OCI-LY7 (cell line): Measurements from ENCODE around the gene CHL1. TPM values are rescaled to one million over a fixed set of nuclear protein-coding genes. Genes with fewer than 3 reads are reported as not detected.

Source experiments
- BruUV-seq: library from RNA; stranded (reverse); fragments of 400-500 nt; replicated peaks from 2 replicates; lab custom pipeline; 2021; lab: Mats Ljungman, UMichigan
- CTCF ChIA-PET: fragments of 300-600 bp; sonication (Branson Sonifier 250); formaldehyde crosslinking; loops from one replicate; lab custom pipeline; 2022; ENCODE audit warnings: antibody characterized with exemption; ENCODE audit not compliant: unreplicated experiment; lab: Charles Lee
- POLR2A ChIA-PET: fragments of 300-600 bp; sonication (Branson Sonifier 250); formaldehyde crosslinking; loops from one replicate; lab custom pipeline; 2022; ENCODE audit warnings: antibody characterized with exemption; lab: Charles Lee
- DNase-seq: peaks from one replicate; pipeline ENCODE4 v3.0.0-alpha.2; 2015; ENCODE audit warnings: low spot score
- H2AFZ ChIP-seq: fragments of 200-600 bp; sonication (generic), shearing (Covaris generic); 2 replicates; pipeline ENCODE4 v1.6.1; 2014; ENCODE audit warnings: mild to moderate bottlenecking, antibody characterized with exemption, low read length, moderate library complexity
- H3K27ac ChIP-seq: fragments of 200-600 bp; sonication (generic); 2 replicates; pipeline ENCODE4 v1.5.1; 2014; ENCODE audit warnings: mixed run types, low read depth, mild to moderate bottlenecking, moderate library complexity, low read length, inconsistent platforms; ENCODE audit not compliant: poor library complexity, severe bottlenecking
- H3K36me3 ChIP-seq: fragments of 200-600 bp; sonication (generic); 2 replicates; pipeline ENCODE4 v1.6.1; 2014; ENCODE audit warnings: mild to moderate bottlenecking, antibody characterized with exemption, low read length, moderate library complexity, mixed read lengths; ENCODE audit not compliant: insufficient read depth
- H3K4me1 ChIP-seq: fragments of 200-600 bp; sonication (generic); 2 replicates; pipeline ENCODE4 v1.5.1; 2014; ENCODE audit warnings: mild to moderate bottlenecking, low read length; ENCODE audit not compliant: insufficient read depth, poor library complexity, severe bottlenecking
- H3K4me2 ChIP-seq: fragments of 200-600 bp; sonication (generic); 2 replicates; pipeline ENCODE4 v1.6.1; 2014; ENCODE audit warnings: mild to moderate bottlenecking, low read length
- H3K4me3 ChIP-seq: fragments of 200-600 bp; sonication (generic); 2 replicates; pipeline ENCODE4 v1.5.1; 2014; ENCODE audit warnings: mild to moderate bottlenecking, low read depth, low read length; ENCODE audit not compliant: poor library complexity, severe bottlenecking
- H3K79me2 ChIP-seq: fragments of 200-600 bp; sonication (generic); 2 replicates; pipeline ENCODE4 v1.6.1; 2016; ENCODE audit warnings: low read depth, mild to moderate bottlenecking, low read length, moderate library complexity, mixed read lengths; ENCODE audit not compliant: insufficient read depth
- H3K9me2 ChIP-seq: fragments of 200-600 bp; sonication (generic); 2 replicates; pipeline ENCODE4 v1.6.1; 2016; ENCODE audit warnings: mild to moderate bottlenecking, low read length, mixed read lengths; ENCODE audit not compliant: insufficient read depth
- H3K9me3 ChIP-seq: fragments of 200-600 bp; sonication (generic); 2 replicates; pipeline ENCODE4 v1.6.1; 2014; ENCODE audit warnings: mild to moderate bottlenecking, mixed run types, low read length, mixed read lengths
- H4K20me1 ChIP-seq: fragments of 200-600 bp; sonication (generic); 2 replicates; pipeline ENCODE4 v1.6.1; 2014; ENCODE audit warnings: mild to moderate bottlenecking, antibody characterized with exemption, low read length, moderate library complexity, mixed read lengths; ENCODE audit not compliant: insufficient read depth
- EZH2phosphoT487 ChIP-seq: fragments of 200-600 bp; sonication (generic); IDR thresholded peaks from 2 replicates; pipeline ENCODE4 v1.6.1; 2018; ENCODE audit warnings: low read depth, borderline replicate concordance, mild to moderate bottlenecking, mixed run types, antibody characterized with exemption, low read length, moderate library complexity, mixed read lengths
- intact Hi-C: fragments of 100-400 bp; cut with micrococcal nuclease; formaldehyde crosslinking; loops from one replicate; pipeline ENCODE4 v1.10.0; 2022; ENCODE audit not compliant: unreplicated experiment
- total RNA-seq, 2 experiments: library from RNA; depleted of rRNA in 1 of 2; stranded (reverse); fragments of >200 nt in 1 of 2; shearing (Covaris generic) in 1 of 2; gene quantifications; 2 replicates each; pipeline ENCODE4 v1.2.3, GENCODE V29; 2014 to 2022
- TF ChIP-seq, protein P1 (sequence below): fragments of 200-600 bp; sonication (generic); conservative IDR thresholded peaks from 2 replicates; pipeline ENCODE4 v1.5.1; 2014; ENCODE audit warnings: mild to moderate bottlenecking, antibody characterized with exemption, low read length, moderate library complexity, mixed read lengths

CHL1 gene
- total RNA-seq, 2 experiments from 2014 or later: 0.51 TPM; not detected in 1

DNA sequence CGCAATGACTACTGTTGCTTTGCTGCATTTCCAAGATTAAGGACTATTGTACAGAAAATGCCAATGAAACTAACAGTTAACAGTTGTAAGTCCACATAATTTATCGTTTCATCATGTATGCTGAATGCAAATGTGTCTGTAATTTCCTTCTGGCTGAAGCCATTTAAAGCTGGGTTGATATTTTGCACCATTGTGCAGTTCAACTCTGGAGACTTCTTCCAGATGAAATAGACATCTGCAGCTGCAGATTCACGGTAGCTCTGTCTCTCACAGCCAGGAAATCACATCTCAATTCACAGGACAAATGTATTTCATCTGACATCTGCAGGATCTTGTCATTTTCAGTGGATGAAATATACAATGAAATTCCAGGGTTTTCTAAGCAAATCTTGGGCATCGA lies 145.4 kb downstream of the CHL1 start:
- no TSS peak for BruUV-seq
- Histone ChIP-seq H3K27ac (no peak overlapping the region), H4K20me1 (no peaks in the 10 kb centered on the region), H2AFZ (no peak overlapping the region), H3K4me3 (no peak overlapping the region), H3K36me3 (no peaks in the 10 kb centered on the region), H3K9me3 (no peaks in the 10 kb centered on the region), H3K4me2 (no peak overlapping the region), H3K79me2 (no peaks in the 10 kb centered on the region), H3K9me2 (no peaks in the 10 kb centered on the region), H3K4me1 (no peaks in the 10 kb centered on the region)
- ChIA-PET CTCF (no interaction called here), POLR2A (no interaction called here)
- DNase-seq: no peak
- intact Hi-C loops: no loop called here
- no peak for TF ChIP-seq EZH2phosphoT487
- TF ChIP-seq, protein P1, sequence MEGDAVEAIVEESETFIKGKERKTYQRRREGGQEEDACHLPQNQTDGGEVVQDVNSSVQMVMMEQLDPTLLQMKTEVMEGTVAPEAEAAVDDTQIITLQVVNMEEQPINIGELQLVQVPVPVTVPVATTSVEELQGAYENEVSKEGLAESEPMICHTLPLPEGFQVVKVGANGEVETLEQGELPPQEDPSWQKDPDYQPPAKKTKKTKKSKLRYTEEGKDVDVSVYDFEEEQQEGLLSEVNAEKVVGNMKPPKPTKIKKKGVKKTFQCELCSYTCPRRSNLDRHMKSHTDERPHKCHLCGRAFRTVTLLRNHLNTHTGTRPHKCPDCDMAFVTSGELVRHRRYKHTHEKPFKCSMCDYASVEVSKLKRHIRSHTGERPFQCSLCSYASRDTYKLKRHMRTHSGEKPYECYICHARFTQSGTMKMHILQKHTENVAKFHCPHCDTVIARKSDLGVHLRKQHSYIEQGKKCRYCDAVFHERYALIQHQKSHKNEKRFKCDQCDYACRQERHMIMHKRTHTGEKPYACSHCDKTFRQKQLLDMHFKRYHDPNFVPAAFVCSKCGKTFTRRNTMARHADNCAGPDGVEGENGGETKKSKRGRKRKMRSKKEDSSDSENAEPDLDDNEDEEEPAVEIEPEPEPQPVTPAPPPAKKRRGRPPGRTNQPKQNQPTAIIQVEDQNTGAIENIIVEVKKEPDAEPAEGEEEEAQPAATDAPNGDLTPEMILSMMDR: no peak

GRCh38 chr3:346186-346585 lies 149.6 kb downstream of the CHL1 start:
- H3K36me3 ChIP-seq: no peaks in the 10 kb centered on the region
- DNase-seq: no peak
- H2AFZ ChIP-seq: no peak overlapping the region
- ChIA-PET CTCF (no interaction called here), POLR2A (no interaction called here)
- no peak overlapping the region for H3K27ac ChIP-seq
- intact Hi-C loops: no loop called here
- H3K79me2 ChIP-seq: no peaks in the 10 kb centered on the region
- no peaks in the 10 kb centered on the region for H3K9me2 ChIP-seq
- H4K20me1 ChIP-seq: no peaks in the 10 kb centered on the region
- TF ChIP-seq EZH2phosphoT487: no peak
- TF ChIP-seq, protein P1: no peak
- BruUV-seq: no TSS peak
- H3K4me2 ChIP-seq: no peak overlapping the region
- no peaks in the 10 kb centered on the region for H3K4me1 ChIP-seq
- H3K4me3 ChIP-seq: no peak overlapping the region
- H3K9me3 ChIP-seq: no peaks in the 10 kb centered on the region

GRCh38 chr3:347581-347980 lies 151.0 kb downstream of the CHL1 start:
- H3K36me3 ChIP-seq: no peaks in the 10 kb centered on the region
- TF ChIP-seq, protein P1: no peak
- H4K20me1 ChIP-seq: no peaks in the 10 kb centered on the region
- H3K4me3 ChIP-seq: no peak overlapping the region
- CTCF ChIA-PET: no interaction called here
- intact Hi-C loops: no loop called here
- no peaks in the 10 kb centered on the region for H3K9me2 ChIP-seq
- no peaks in the 10 kb centered on the region for H3K9me3 ChIP-seq
- POLR2A ChIA-PET: interaction anchor here (0.7 to 1.1 kb wide), 3 partner anchors 22 to 114 kb away, joined by 3 to 4 read pairs (median 3); no protein-coding TSS in a partner anchor
- H2AFZ ChIP-seq: no peak overlapping the region
- BruUV-seq: no TSS peak
- DNase-seq: no peak
- no peaks in the 10 kb centered on the region for H3K79me2 ChIP-seq
- no peak overlapping the region for H3K27ac ChIP-seq
- no peak overlapping the region for H3K4me2 ChIP-seq
- no peaks in the 10 kb centered on the region for H3K4me1 ChIP-seq
